SW 1271 (cell line): ENCODE measurements around the gene NCAM2.
"Not testable (repeated sequence)": the region's sequence is repeated elsewhere in the genome, so short reads cannot be mapped to it uniquely, and the experiment has no call there.

Source experiments
- DNase-seq, 2 experiments: peaks; one replicate each; lab custom pipeline; 2025; lab: John Stamatoyannopoulos, UW

NCAM2 gene

GRCh38 chr21:21103692-21104091 lies 105.5 kb downstream of the NCAM2 start:
- no peak for DNase-seq

GRCh38 chr21:21109736-21110135 lies 111.5 kb downstream of the NCAM2 start:
- DNase-seq: no peak

DNA sequence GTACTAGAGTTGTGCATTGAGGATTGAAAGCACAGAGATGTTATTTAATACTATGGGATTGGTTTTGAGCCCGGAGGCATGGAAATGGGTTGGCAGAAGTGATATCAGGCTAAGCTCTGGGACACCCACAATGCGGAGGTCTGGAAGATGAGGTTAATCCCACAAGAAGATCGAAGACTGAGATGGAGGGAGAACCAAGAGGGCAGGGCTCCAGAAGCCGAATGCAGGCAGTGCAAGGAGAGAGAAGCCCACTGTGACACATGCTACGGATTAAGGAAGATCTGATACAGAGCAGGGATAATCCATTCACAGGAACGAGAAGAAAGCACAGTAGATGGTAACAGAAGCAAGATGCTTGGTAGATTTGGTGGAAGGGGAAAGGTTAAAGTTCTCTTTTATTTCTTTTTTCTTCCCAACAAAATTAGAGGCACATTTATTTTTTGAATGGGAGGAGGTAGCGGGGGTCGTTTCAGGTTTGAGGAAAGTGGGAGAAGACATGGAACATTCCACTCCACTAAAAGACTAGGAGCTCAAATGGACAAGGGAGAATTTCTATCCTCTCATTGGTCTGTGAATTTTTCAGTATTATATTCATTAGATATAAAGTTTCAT lies 113.2 kb downstream of the NCAM2 start:
- DNase-seq: no peak

DNA sequence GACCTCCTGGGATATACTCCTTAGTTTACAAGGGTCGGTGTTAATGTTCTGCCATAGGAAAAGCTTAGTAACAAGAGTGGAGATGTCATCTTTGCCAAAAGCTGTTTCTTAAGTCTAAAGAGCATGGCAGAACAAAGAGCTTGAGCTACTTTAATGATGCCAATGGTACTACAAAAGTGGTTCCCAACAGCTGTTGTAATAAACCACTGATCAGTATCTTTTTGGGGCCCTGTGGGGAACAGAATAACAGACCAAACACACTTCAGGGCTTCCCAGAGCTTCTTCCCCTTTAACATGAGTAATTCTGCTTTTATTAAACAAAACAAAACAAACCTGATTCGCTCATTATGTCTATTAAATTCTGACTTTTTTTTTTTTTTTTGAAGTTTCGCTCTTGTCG lies 116.3 kb downstream of the NCAM2 start:
- no peak for DNase-seq

DNA sequence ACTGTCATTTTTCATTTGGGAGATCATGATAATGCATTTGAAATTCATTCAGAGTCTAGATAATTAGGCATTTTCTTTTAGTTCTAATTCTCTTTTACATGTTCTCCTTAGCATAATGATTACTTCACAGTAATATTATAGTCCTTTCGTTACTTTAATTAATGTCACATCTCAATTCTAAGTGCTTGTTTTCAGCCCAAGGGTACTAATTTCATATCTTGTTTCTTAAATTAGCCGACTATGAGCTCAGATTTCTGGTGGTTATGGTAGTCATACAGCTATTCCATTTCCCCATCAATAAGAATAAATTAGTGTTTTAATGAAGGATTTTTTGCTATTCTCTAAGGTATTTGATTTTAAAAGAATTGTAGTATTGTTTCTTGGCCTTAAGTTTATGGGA lies 120.9 kb downstream of the NCAM2 start:
- DNase-seq: no peak

- DNase-seq: no peak
These were observed 124.5 kb downstream of the NCAM2 start for GRCh38 chr21:21122680-21123079.

DNA sequence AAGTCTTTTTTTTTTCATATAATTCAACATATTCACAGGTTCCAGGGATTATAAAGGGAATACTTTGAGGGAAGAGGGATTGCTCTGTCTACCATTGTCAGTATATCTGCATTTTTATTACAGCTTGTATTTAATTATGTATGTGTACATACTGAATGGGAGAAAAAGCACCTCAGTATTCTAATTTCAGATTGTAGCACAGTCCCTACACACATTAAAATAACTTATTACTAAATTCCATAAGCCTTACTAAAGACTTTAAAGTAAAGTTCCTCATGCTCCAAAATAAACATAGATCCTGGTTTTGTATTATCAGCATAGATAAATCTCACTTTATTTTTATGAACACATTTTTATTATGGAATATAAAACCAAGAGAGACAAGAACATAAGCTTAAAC lies 134.2 kb downstream of the NCAM2 start:
- no peak for DNase-seq

DNA sequence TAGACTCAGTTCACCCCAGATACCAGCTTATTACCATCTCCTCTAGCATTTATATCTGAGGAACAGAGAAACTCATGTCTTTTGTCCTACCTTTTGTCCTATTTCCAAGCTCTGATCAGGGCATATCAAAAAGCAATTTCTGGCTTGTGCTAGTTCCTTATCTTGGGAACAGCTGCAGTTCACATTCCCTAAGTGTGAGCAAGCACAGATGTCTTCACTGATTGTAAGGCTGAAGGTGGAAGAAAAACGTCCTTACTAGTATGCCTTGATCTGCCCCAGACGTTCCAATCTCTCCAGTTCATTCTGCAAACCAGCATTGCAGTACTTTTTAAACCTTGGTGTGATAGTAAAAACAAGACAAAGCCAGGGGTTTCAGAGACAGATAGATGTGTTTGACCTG lies 139.8 kb downstream of the NCAM2 start:
- DNase-seq: no peak

GRCh38 chr21:21146587-21147373 lies 148.6 kb downstream of the NCAM2 start:
- no peak for DNase-seq

GRCh38 chr21:21147374-21147745 lies 149.2 kb downstream of the NCAM2 start:
- no peak for DNase-seq

DNA sequence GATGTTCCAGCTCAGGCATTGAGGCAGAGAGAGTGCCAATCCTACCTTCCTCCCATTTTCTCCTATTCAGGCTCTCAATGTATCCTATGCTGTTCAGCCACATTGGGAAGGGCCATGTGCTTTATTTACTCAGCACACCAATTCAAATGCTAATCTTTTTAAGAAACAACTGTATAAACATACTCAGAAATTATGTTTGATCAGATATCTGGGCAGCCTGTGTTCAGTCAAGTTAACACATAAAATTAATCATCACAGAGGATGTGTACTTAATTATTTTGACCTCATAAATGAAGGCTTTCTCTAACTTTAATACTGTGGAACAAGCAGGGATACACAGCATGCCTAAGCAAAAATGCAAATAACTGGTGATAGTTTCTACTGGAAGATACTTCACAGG lies 149.8 kb downstream of the NCAM2 start:
- no peak for DNase-seq

- no peak for DNase-seq
These were observed 150.3 kb downstream of the NCAM2 start for GRCh38 chr21:21148514-21148913.

GRCh38 chr21:21149445-21149844 lies 151.2 kb downstream of the NCAM2 start:
- DNase-seq: not testable (repeated sequence)

GRCh38 chr21:21151231-21151630 lies 153.0 kb downstream of the NCAM2 start:
- DNase-seq: no peak

DNA sequence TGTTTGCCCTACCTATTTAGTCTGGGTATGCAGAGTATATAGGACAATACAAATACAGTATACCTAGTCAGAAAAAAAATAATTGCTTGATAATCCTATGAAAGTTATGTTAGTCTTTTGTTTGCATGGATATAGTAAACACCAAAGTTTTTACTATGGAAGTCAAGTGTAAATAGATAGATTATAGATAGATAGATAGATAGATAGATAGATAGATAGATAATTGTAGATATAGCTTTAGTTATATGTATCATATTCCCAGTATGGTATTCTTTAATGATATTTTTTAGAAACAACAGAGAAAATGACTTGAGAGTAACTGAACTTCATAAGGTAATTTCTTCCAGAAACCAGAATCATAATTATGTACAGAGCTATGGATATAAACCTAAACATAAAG lies 158.2 kb downstream of the NCAM2 start:
- no peak for DNase-seq

DNA sequence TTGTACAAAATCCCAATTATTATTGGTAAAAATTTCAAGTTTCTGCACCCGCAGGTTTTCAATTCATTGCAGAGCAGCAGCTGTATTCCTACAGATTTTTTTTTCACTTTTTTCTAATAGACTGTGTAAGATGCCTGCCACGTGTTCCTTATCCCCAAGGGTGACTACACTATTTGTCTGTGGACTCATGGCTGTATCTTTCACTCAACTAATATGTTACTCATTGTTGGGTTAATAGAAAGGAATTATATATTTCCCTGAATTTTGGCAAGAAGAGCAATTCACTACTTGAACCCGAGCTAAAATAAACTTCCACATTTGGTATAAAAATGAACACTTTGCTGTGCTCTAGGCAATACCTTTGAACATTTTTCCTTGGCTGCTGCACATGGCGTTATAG lies 158.7 kb downstream of the NCAM2 start:
- no peak for DNase-seq

- DNase-seq: no peak
These were observed 160.2 kb downstream of the NCAM2 start for GRCh38 chr21:21158376-21158918.

- no peak for DNase-seq
These were observed 161.2 kb downstream of the NCAM2 start for GRCh38 chr21:21159253-21159899.

GRCh38 chr21:21162786-21163185 lies 164.6 kb downstream of the NCAM2 start:
- no peak for DNase-seq

- peak in 1 of 2 experiments; percentile 47 for DNase-seq
These were observed 165.7 kb downstream of the NCAM2 start for GRCh38 chr21:21163904-21164303.

DNA sequence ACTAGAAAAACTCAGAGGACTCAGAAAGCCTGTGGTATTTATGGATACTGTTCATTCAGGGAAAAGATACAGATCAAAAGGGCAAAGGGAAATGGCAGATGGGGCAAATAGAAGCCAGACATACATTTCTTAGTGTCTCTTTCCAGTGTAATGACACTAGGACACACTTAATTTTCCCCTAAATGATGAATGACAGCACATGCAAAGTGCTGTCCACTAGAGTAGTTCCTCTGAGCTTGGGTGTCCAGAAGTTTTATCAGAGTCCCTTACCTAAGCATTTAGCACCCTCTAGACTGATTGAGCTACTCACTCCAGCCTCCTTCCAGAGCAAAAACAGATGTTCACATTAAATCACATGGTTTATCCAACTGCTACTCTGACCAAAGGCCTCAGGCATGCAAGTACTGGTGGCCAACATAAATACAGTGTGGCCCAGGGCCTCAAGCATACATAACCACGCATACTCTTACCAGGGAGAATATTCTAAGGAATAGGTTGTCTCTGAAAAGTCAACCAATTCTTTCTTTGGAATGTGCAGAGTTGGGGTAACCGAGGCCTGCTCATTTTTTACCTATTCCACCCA lies 166.9 kb downstream of the NCAM2 start:
- no peak for DNase-seq

GRCh38 chr21:21174676-21175075 lies 176.5 kb downstream of the NCAM2 start:
- no peak for DNase-seq
